ENCODE results near the gene MEOX1. TPM values are rescaled to one million over a fixed set of nuclear protein-coding genes. Genes with fewer than 3 reads are reported as not detected.

MEOX1 gene
- total RNA-seq, 1 experiment from 2014 or later: 0.21 TPM

DNA sequence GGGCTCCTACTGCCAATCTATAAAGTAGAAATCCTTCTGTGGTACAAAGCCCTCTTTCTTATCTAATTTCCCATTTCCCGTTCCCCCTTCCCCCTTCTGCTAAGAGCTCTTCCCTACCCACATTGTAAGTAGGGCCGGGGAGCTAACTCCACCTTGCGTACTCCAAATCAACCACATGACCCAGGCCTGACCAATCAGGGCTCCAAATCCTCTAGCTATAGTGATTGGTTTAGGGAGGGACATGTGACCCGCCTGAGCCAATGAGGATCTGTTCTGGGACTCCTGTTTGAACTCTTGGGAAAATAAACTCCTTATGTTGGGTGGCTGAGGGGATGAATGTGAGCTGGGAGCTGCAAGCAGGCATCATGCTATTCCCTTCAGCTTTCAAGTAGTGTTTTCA, 40.9 kb upstream of the MEOX1 start:
- Histone ChIP-seq H3K36me3 (ENCODE audit: control insufficient read depth, insufficient read depth, low read length) (no peaks in the 10 kb centered on the region), H3K4me3 (ENCODE audit: low read depth in 2 of 2, low read length in 2 of 2) (no peak overlapping the region), H3K9me3 (ENCODE audit: control insufficient read depth, insufficient read depth, low read depth, low read length) (no peaks in the 10 kb centered on the region), H3K27ac (ENCODE audit: low read length) (no peak overlapping the region), H3K27me3 (ENCODE audit: control insufficient read depth, insufficient read depth, low read length) (no peaks in the 10 kb centered on the region), H3K4me1 (ENCODE audit: control insufficient read depth, insufficient read depth, low read length) (no peaks in the 10 kb centered on the region)
- DNase-seq (ENCODE audit: low read depth, low spot score) (no peak), ATAC-seq (no peak)
- intact Hi-C loops (cut with micrococcal nuclease; ENCODE audit: unreplicated experiment): no loop called here
- TF ChIP-seq TCF7L2 (IDR thresholded peaks at IDR 0.05; ENCODE audit: low read depth, low read length) (no peak), SIN3A (IDR thresholded peaks at IDR 0.05; ENCODE audit: borderline replicate concordance, insufficient read depth, low read depth, low read length) (no peak), POLR2AphosphoS5 (IDR thresholded peaks at IDR 0.05; ENCODE audit: low read depth, low read length) (no peak)
- TF ChIP-seq, protein P1, sequence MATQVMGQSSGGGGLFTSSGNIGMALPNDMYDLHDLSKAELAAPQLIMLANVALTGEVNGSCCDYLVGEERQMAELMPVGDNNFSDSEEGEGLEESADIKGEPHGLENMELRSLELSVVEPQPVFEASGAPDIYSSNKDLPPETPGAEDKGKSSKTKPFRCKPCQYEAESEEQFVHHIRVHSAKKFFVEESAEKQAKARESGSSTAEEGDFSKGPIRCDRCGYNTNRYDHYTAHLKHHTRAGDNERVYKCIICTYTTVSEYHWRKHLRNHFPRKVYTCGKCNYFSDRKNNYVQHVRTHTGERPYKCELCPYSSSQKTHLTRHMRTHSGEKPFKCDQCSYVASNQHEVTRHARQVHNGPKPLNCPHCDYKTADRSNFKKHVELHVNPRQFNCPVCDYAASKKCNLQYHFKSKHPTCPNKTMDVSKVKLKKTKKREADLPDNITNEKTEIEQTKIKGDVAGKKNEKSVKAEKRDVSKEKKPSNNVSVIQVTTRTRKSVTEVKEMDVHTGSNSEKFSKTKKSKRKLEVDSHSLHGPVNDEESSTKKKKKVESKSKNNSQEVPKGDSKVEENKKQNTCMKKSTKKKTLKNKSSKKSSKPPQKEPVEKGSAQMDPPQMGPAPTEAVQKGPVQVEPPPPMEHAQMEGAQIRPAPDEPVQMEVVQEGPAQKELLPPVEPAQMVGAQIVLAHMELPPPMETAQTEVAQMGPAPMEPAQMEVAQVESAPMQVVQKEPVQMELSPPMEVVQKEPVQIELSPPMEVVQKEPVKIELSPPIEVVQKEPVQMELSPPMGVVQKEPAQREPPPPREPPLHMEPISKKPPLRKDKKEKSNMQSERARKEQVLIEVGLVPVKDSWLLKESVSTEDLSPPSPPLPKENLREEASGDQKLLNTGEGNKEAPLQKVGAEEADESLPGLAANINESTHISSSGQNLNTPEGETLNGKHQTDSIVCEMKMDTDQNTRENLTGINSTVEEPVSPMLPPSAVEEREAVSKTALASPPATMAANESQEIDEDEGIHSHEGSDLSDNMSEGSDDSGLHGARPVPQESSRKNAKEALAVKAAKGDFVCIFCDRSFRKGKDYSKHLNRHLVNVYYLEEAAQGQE (IDR thresholded peaks at IDR 0.05; ENCODE audit: insufficient read depth in 1 of 2, low read depth in 2 of 2, low read length in 1 of 2): no peak
- TF ChIP-seq, protein P2, sequence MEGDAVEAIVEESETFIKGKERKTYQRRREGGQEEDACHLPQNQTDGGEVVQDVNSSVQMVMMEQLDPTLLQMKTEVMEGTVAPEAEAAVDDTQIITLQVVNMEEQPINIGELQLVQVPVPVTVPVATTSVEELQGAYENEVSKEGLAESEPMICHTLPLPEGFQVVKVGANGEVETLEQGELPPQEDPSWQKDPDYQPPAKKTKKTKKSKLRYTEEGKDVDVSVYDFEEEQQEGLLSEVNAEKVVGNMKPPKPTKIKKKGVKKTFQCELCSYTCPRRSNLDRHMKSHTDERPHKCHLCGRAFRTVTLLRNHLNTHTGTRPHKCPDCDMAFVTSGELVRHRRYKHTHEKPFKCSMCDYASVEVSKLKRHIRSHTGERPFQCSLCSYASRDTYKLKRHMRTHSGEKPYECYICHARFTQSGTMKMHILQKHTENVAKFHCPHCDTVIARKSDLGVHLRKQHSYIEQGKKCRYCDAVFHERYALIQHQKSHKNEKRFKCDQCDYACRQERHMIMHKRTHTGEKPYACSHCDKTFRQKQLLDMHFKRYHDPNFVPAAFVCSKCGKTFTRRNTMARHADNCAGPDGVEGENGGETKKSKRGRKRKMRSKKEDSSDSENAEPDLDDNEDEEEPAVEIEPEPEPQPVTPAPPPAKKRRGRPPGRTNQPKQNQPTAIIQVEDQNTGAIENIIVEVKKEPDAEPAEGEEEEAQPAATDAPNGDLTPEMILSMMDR (IDR thresholded peaks at IDR 0.05): no peak
- no TSS peak for BruUV-seq (replicated peaks)
- ChIA-PET CTCF (interaction anchor here (0.5 to 0.7 kb wide), 2 partner anchors 12 to 42 kb away, joined by 6 to 7 read pairs; no protein-coding TSS in a partner anchor), POLR2A (no interaction called here)
- in situ Hi-C loops (cut with HindIII; ENCODE audit: low pct_unique_long_range_greater_than_20kb, low sequenced_read_pairs): loop anchor here (10.0 kb wide), 1 partner anchor 52 kb away; the partner anchor contains the start of gene SOST

DNA sequence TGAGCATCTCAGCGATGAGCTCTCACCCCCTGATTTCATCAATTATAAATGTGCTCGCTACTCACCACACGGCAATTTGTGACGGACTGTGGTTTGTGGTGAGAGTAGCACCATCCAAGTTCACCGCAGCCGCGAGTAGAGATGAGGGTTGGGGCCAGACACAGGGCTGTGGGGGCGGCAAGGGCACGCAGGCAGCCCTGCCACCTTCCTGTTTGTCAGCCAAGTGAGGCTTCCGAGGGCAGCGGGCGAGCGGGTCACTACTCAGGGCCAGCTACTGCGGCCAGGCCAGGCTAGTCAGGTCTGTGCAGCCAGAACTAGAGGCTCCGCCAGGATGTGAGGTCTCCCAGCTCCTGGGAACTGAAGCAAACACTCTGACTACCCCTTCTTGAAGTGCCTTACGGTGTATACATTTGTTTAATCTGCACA, 39.6 kb upstream of the MEOX1 start:
- no TSS peak for BruUV-seq (replicated peaks)
- H3K4me1 ChIP-seq (ENCODE audit: control insufficient read depth, insufficient read depth, low read length): no peaks in the 10 kb centered on the region
- TF ChIP-seq POLR2AphosphoS5 (IDR thresholded peaks at IDR 0.05; ENCODE audit: low read depth, low read length): no peak
- intact Hi-C loops (cut with micrococcal nuclease; ENCODE audit: unreplicated experiment) (no loop called here), in situ Hi-C loops (cut with HindIII; ENCODE audit: low pct_unique_long_range_greater_than_20kb, low sequenced_read_pairs) (loop anchor here (10.0 kb wide), 1 partner anchor 53 kb away; the partner anchor contains the start of gene SOST)
- H3K4me3 ChIP-seq (ENCODE audit: low read depth in 2 of 2, low read length in 2 of 2): no peak overlapping the region
- no peaks in the 10 kb centered on the region for H3K27me3 ChIP-seq (ENCODE audit: control insufficient read depth, insufficient read depth, low read length)
- H3K36me3 ChIP-seq (ENCODE audit: control insufficient read depth, insufficient read depth, low read length): no peaks in the 10 kb centered on the region
- no peak overlapping the region for H3K27ac ChIP-seq (ENCODE audit: low read length)
- no peaks in the 10 kb centered on the region for H3K9me3 ChIP-seq (ENCODE audit: control insufficient read depth, insufficient read depth, low read depth, low read length)
- ChIA-PET POLR2A (interaction anchor here (0.7 kb wide), 1 partner anchor 51 kb away, joined by 3 read pairs; no protein-coding TSS in a partner anchor), CTCF (no interaction called here)
- DNase-seq (ENCODE audit: low read depth, low spot score) (no peak), ATAC-seq (no peak)

DNA sequence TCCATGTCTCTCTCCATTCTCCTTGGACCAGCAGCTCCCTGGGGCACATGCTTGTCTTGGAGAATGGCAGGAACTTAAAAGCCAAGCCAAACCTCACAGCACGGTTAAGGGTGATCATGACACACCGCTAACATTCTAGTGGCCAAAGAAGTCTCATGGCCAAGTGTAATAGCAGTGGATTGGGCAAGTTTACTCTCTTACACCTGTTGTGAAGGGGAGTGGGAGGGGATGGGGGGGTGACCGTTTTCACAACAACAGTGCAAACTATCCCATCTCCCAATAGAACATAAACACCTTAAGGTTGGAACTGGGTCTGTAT, 37.7 kb upstream of the MEOX1 start:
- TF ChIP-seq TCF7L2 (IDR thresholded peaks at IDR 0.05; ENCODE audit: low read depth, low read length) (no peak), SIN3A (IDR thresholded peaks at IDR 0.05; ENCODE audit: borderline replicate concordance, insufficient read depth, low read depth, low read length) (no peak), POLR2AphosphoS5 (IDR thresholded peaks at IDR 0.05; ENCODE audit: low read depth, low read length) (no peak)
- TF ChIP-seq, protein P2 (IDR thresholded peaks at IDR 0.05): no peak
- ChIA-PET CTCF (interaction anchor here (0.7 kb wide), 1 partner anchor 68 kb away, joined by 4 read pairs; no protein-coding TSS in a partner anchor), POLR2A (no interaction called here)
- no peaks in the 10 kb centered on the region for H3K27me3 ChIP-seq (ENCODE audit: control insufficient read depth, insufficient read depth, low read length)
- no peak overlapping the region for H3K4me3 ChIP-seq (ENCODE audit: low read depth in 2 of 2, low read length in 2 of 2)
- no peak overlapping the region for H3K27ac ChIP-seq (ENCODE audit: low read length)
- ATAC-seq (no peak), DNase-seq (ENCODE audit: low read depth, low spot score) (no peak)
- no peaks in the 10 kb centered on the region for H3K9me3 ChIP-seq (ENCODE audit: control insufficient read depth, insufficient read depth, low read depth, low read length)
- H3K4me1 ChIP-seq (ENCODE audit: control insufficient read depth, insufficient read depth, low read length): no peaks in the 10 kb centered on the region
- in situ Hi-C loops (cut with HindIII; ENCODE audit: low pct_unique_long_range_greater_than_20kb, low sequenced_read_pairs) (no loop called here), intact Hi-C loops (cut with micrococcal nuclease; ENCODE audit: unreplicated experiment) (no loop called here)
- H3K36me3 ChIP-seq (ENCODE audit: control insufficient read depth, insufficient read depth, low read length): no peaks in the 10 kb centered on the region
- no TSS peak for BruUV-seq (replicated peaks)

Data from Panc1 (cell line).